H1 (cell line): ENCODE data around the gene ICA1. TPM values are rescaled to one million over a fixed set of nuclear protein-coding genes. Genes with fewer than 3 reads are reported as not detected.

Source experiments
- CTCF ChIA-PET: fragments of 300-600 bp; sonication (Branson Sonifier 250); formaldehyde crosslinking; loops from one replicate; lab custom pipeline; 2021; ENCODE audit not compliant: partially characterized antibody; lab: Charles Lee
- POLR2A ChIA-PET: fragments of 300-600 bp; sonication (Branson Sonifier 250); formaldehyde crosslinking; loops from one replicate; lab custom pipeline; 2021; ENCODE audit warnings: inconsistent platforms; ENCODE audit not compliant: partially characterized antibody; lab: Charles Lee
- DNase-seq, 2 experiments: peaks; one replicate each; pipeline versions ENCODE4 v3.0.0 to v3.0.0-alpha.2; 2010 to 2022; ENCODE audit warnings: low spot score in 2 of 2, low read depth in 1 of 2, mixed read lengths in 1 of 2
- FAIRE-seq: peaks from 2 replicates; lab custom pipeline; 2011; peaks lifted over from hg19 to GRCh38; lab: Jason Lieb, UNC
- H2AFZ ChIP-seq: 2 replicates; pipeline ENCODE4 v1.8.1; 2012; ENCODE audit warnings: low read length, inconsistent platforms
- H2AK5ac ChIP-seq: 2 replicates; pipeline ENCODE4 v1.6.1; 2013; ENCODE audit warnings: low read depth, low read length
- H2BK120ac ChIP-seq: replicated peaks from 2 replicates; pipeline ENCODE3; 2013; ENCODE audit warnings: low read depth, low read length, inconsistent platforms
- H2BK12ac ChIP-seq: 2 replicates; pipeline ENCODE4 v1.6.1; 2013; ENCODE audit warnings: low read depth, low read length
- H2BK15ac ChIP-seq: 2 replicates; pipeline ENCODE4 v1.6.1; 2013; ENCODE audit warnings: low read length
- H2BK20ac ChIP-seq: 2 replicates; pipeline ENCODE4 v1.6.1; 2013; ENCODE audit warnings: low read length
- H2BK5ac ChIP-seq: 2 replicates; pipeline ENCODE4 v1.6.1; 2013; ENCODE audit warnings: low read depth, low read length
- H3K14ac ChIP-seq: 2 replicates; pipeline ENCODE4 v1.6.1; 2013; ENCODE audit warnings: inconsistent platforms; ENCODE audit not compliant: insufficient read length
- H3K18ac ChIP-seq: 2 replicates; pipeline ENCODE4 v1.6.1; 2013; ENCODE audit warnings: low read length; ENCODE audit errors: extremely low read depth
- H3K23ac ChIP-seq: 2 replicates; pipeline ENCODE4 v1.6.1; 2013; ENCODE audit warnings: inconsistent platforms; ENCODE audit not compliant: insufficient read length
- H3K23me2 ChIP-seq: 2 replicates; pipeline ENCODE4 v1.6.1; 2013; ENCODE audit warnings: low read depth, low read length
- H3K27ac ChIP-seq: 2 replicates; pipeline ENCODE4 v1.6.1; 2011; ENCODE audit warnings: low read depth, low read length, inconsistent platforms
- H3K27me3 ChIP-seq, 4 experiments: replicated peaks in 1 of 4; 1 replicate in 1 of 4; 2 replicates in 3 of 4; pipeline versions ENCODE4 v1.6.1 to v1.8.1; 2011 to 2013; ENCODE audit warnings: low read length in 3 of 4, mild to moderate bottlenecking in 3 of 4, inconsistent platforms in 2 of 4, mixed read lengths in 2 of 4, moderate library complexity in 1 of 4; ENCODE audit not compliant: control insufficient read depth in 3 of 4, insufficient read depth in 3 of 4; ENCODE audit errors: extremely low read depth in 1 of 4
- H3K36me3 ChIP-seq, 4 experiments: 2 replicates each; pipeline versions ENCODE4 v1.6.1 to v1.8.1; 2011 to 2013; ENCODE audit warnings: mild to moderate bottlenecking in 4 of 4, low read length in 3 of 4, moderate library complexity in 2 of 4, control low read depth in 1 of 4, inconsistent platforms in 1 of 4; ENCODE audit not compliant: insufficient read depth in 4 of 4, control insufficient read depth in 2 of 4
- H3K4ac ChIP-seq: replicated peaks from 2 replicates; pipeline ENCODE3; 2013; ENCODE audit warnings: low read length, low read depth, mixed read lengths, inconsistent platforms; ENCODE audit not compliant: insufficient read length
- H3K4me1 ChIP-seq, 4 experiments: replicated peaks in 1 of 4; 1 replicate in 1 of 4; 2 replicates in 3 of 4; pipeline versions ENCODE4 v1.6.1 to v1.8.1; 2011 to 2013; ENCODE audit warnings: low read length in 3 of 4, inconsistent platforms in 2 of 4, mixed read lengths in 1 of 4; ENCODE audit not compliant: insufficient read depth in 4 of 4, control insufficient read depth in 3 of 4
- H3K4me2 ChIP-seq, 2 experiments: 2 replicates each; pipeline versions ENCODE4 v1.6.1 to v1.8.1; 2011 to 2013; ENCODE audit warnings: low read depth in 2 of 2, low read length in 2 of 2, control low read depth in 1 of 2, inconsistent platforms in 1 of 2, mild to moderate bottlenecking in 1 of 2; ENCODE audit not compliant: insufficient read depth in 1 of 2
- H3K4me3 ChIP-seq, 4 experiments: fragments of 200-600, 300-600 bp in 1 of 4; sonication (generic), shearing (Covaris generic), sonication (Bioruptor Twin) in 1 of 4; 2 replicates each; pipeline versions ENCODE4 v1.5.1 to v1.8.1; 2011 to 2016; ENCODE audit warnings: low read length in 4 of 4, low read depth in 3 of 4, control low read depth in 2 of 4, inconsistent platforms in 2 of 4, mild to moderate bottlenecking in 2 of 4, mixed read lengths in 1 of 4, moderate library complexity in 1 of 4; ENCODE audit not compliant: insufficient read depth in 2 of 4; ENCODE audit errors: extremely low read depth in 1 of 4
- H3K56ac ChIP-seq: replicated peaks from 2 replicates; pipeline ENCODE3; 2013; ENCODE audit warnings: low read depth, mild to moderate bottlenecking, mixed read lengths, low read length, inconsistent platforms; ENCODE audit not compliant: insufficient read length
- H3K79me1 ChIP-seq: 2 replicates; pipeline ENCODE4 v1.6.1; 2013; ENCODE audit warnings: low read depth, low read length, control low read depth
- H3K79me2 ChIP-seq, 2 experiments: 2 replicates each; pipeline versions ENCODE4 v1.6.1 to v1.8.1; 2012 to 2013; ENCODE audit warnings: low read length in 2 of 2, mild to moderate bottlenecking in 2 of 2, inconsistent platforms in 1 of 2; ENCODE audit not compliant: insufficient read depth in 2 of 2, control insufficient read depth in 1 of 2
- H3K9ac ChIP-seq, 4 experiments: replicated peaks in 1 of 4; 1 replicate in 1 of 4; 2 replicates in 3 of 4; pipeline versions ENCODE4 v1.6.1 to v1.8.1; 2011 to 2013; ENCODE audit warnings: low read depth in 3 of 4, low read length in 3 of 4, control low read depth in 2 of 4, mild to moderate bottlenecking in 2 of 4, moderate library complexity in 2 of 4, inconsistent platforms in 1 of 4; ENCODE audit errors: extremely low read depth in 1 of 4
- H3K9me3 ChIP-seq, 2 experiments: 2 replicates each; pipeline versions ENCODE4 v1.6.1 to v1.8.1; 2012 to 2013; ENCODE audit warnings: mild to moderate bottlenecking in 2 of 2, moderate library complexity in 2 of 2, control low read depth in 1 of 2, inconsistent platforms in 1 of 2, low read depth in 1 of 2, low read length in 1 of 2, mixed read lengths in 1 of 2; ENCODE audit not compliant: insufficient read depth in 2 of 2
- H4K20me1 ChIP-seq, 2 experiments: replicated peaks in 1 of 2; 2 replicates each; pipeline versions ENCODE3 to v1.8.1; 2011 to 2013; ENCODE audit warnings: inconsistent platforms in 2 of 2, low read length in 2 of 2, mild to moderate bottlenecking in 1 of 2; ENCODE audit not compliant: insufficient read depth in 2 of 2, control insufficient read depth in 1 of 2
- H4K5ac ChIP-seq: 2 replicates; pipeline ENCODE4 v1.6.1; 2013; ENCODE audit warnings: low read length, low read depth, mixed read lengths, inconsistent platforms; ENCODE audit not compliant: insufficient read length
- H4K8ac ChIP-seq: 2 replicates; pipeline ENCODE4 v1.8.0; 2013; ENCODE audit warnings: mild to moderate bottlenecking, moderate library complexity, low read length, inconsistent platforms; ENCODE audit not compliant: insufficient read depth; ENCODE audit errors: extremely low read depth
- H4K91ac ChIP-seq: replicated peaks from 2 replicates; pipeline ENCODE3; 2013; ENCODE audit warnings: low read length, mixed read lengths, inconsistent platforms; ENCODE audit not compliant: insufficient read length
- ASH2L ChIP-seq: fragments of 200-600, 300-600 bp; sonication (generic); IDR thresholded peaks from one replicate; pipeline ENCODE4 v1.7.1; 2017; ENCODE audit warnings: low read length
- EP300 ChIP-seq, 2 experiments: IDR thresholded peaks; 1 replicate in 1 of 2; 2 replicates in 1 of 2; pipeline ENCODE4 v1.6.1; 2011 to 2012; ENCODE audit warnings: low read depth in 2 of 2, low read length in 2 of 2, mild to moderate bottlenecking in 2 of 2, borderline replicate concordance in 1 of 2, inconsistent platforms in 1 of 2, moderate library complexity in 1 of 2
- HDAC2 ChIP-seq, 2 experiments: fragments of 300-600 bp in 1 of 2; sonication (generic) in 1 of 2; IDR thresholded peaks; 2 replicates each; pipeline ENCODE4 v1.6.1; 2011 to 2012; ENCODE audit warnings: low read depth in 2 of 2, low read length in 2 of 2, mild to moderate bottlenecking in 2 of 2, moderate library complexity in 2 of 2, borderline replicate concordance in 1 of 2, inconsistent platforms in 1 of 2
- WGBS, 2 experiments: shearing (Covaris generic) in 1 of 2; methylation state at CpG; one replicate each; pipeline versions ENCODE4 v1.1.6 to v1.1.7; 2013 to 2015; ENCODE audit warnings: low lambda C conversion rate in 2 of 2, mixed read lengths in 2 of 2, inconsistent platforms in 1 of 2, low coverage in 1 of 2, missing lambda C conversion rate in 1 of 2; ENCODE audit not compliant: insufficient replicate concordance in 2 of 2, insufficient coverage in 1 of 2, insufficient read length in 1 of 2; ENCODE audit errors: extremely low coverage in 1 of 2, missing lambda C conversion rate in 1 of 2; 5-methylcytosine and 5-hydroxymethylcytosine counted together
- polyA plus RNA-seq, 7 experiments: library from polyadenylated mRNA; depleted of rRNA in 3 of 7; stranded (reverse) in 5 of 7; unstranded in 2 of 7; fragments of >200 nt in 5 of 7; fragments of 200-250 nt in 2 of 7; gene quantifications; 1 replicate in 5 of 7; 2 replicates in 1 of 7; 4 replicates in 1 of 7; pipeline versions ENCODE4 v1.2.1 to v1.2.3, GENCODE V29; 2011 to 2013; ENCODE audit warnings: missing spikeins in 2 of 7, mixed read lengths in 2 of 7
- total RNA-seq: library from RNA; stranded (reverse); fragmentation: NEBNext Ultra II Directional; extraction: Animal tissue kit (Norgen Biotek cat#: 25700); gene quantifications from 2 replicates; pipeline ENCODE4 v1.2.1, GENCODE V29; 2021

ICA1 gene
- total and polyA plus RNA-seq, 2 of the 8 experiments (the other 6 are each of a cell fraction or from before 2014, with no cell fraction given): 14.9 to 37.1 TPM

- DNase-seq (no peak), FAIRE-seq (no peak)
- Histone ChIP-seq H3K36me3 (no peaks in the 10 kb centered on the region), H4K91ac (no peak overlapping the region), H3K9ac (no peak overlapping the region), H2AFZ (no peak overlapping the region), H3K23ac (no peak overlapping the region), H4K8ac (no peak overlapping the region), H3K23me2 (peaks cover 6% of the 10 kb centered on the region; the same call in 1 of the 2 replicates), H2BK5ac (no peak overlapping the region; the same call in 1 of the 2 replicates), H3K14ac (no peak overlapping the region), H2BK20ac (no peak overlapping the region), H2AK5ac (no peak overlapping the region), H2BK12ac (no peak overlapping the region), H3K4me1 (peaks cover 0 to 16% (median 6%) of the 10 kb centered on the region in 4 experiments; a peak in 3 of 7 replicates), H3K18ac (no peak overlapping the region), H2BK15ac (no peak overlapping the region), H3K4me3 (no peak overlapping the region), H2BK120ac (no peak overlapping the region), H4K20me1 (peaks cover 0 to 2% of the 10 kb centered on the region in 2 experiments), H3K27ac (no peak overlapping the region), H3K79me1 (no peaks in the 10 kb centered on the region), H3K9me3 (no peaks in the 10 kb centered on the region; a peak in 1 of 4 replicates), H4K5ac (no peak overlapping the region), H3K4ac (no peak overlapping the region), H3K56ac (no peak overlapping the region), H3K4me2 (no peak overlapping the region), H3K79me2 (no peaks in the 10 kb centered on the region), H3K27me3 (no peaks in the 10 kb centered on the region)
- CTCF ChIA-PET: interaction anchor here (1.0 to 1.5 kb wide), 4 partner anchors 11 to 77 kb away, joined by 3 to 6 read pairs (median 4); no protein-coding TSS in a partner anchor
- TF ChIP-seq HDAC2 (IDR thresholded peaks at IDR 0.05; ENCODE audit: borderline replicate concordance in 1 of 2, low read depth in 2 of 2, low read length in 2 of 2): no peak
- no peak for TF ChIP-seq ASH2L
- TF ChIP-seq EP300 (IDR thresholded peaks at IDR 0.05; ENCODE audit: borderline replicate concordance in 1 of 2, low read depth in 2 of 2, low read length in 2 of 2): no peak
- POLR2A ChIA-PET: no interaction called here
- 92% methylated on average over 11 of the region's 11 CpGs; no CpG with 5 or more reads in 1 of the 2 experiments for WGBS, 2 experiments
Observed at GRCh38 chr7:8147760-8148463, 114.1 kb downstream of the ICA1 start.
